Measurements from ENCODE around the gene UBR3.

DNA sequence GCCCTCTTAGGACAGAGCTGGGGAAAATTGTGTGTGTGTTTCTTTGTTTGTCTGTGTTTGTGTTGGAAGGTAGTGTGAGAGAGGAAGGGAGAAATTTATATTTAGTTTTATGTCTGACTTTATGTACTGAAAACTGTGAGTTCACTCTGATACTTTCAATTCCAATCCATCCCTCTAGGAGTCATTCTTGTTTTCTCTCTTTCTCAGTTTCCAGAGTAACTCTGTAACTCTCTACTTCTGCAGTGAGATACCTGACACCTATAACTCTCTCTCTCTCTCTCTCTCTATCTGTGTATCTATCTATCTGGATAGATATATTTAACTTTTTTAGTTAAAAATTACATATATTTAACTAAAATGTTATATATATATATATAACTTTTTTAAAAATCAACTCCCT is 128.7 kb downstream of the UBR3 start:
- TF ChIP-seq, protein P1, sequence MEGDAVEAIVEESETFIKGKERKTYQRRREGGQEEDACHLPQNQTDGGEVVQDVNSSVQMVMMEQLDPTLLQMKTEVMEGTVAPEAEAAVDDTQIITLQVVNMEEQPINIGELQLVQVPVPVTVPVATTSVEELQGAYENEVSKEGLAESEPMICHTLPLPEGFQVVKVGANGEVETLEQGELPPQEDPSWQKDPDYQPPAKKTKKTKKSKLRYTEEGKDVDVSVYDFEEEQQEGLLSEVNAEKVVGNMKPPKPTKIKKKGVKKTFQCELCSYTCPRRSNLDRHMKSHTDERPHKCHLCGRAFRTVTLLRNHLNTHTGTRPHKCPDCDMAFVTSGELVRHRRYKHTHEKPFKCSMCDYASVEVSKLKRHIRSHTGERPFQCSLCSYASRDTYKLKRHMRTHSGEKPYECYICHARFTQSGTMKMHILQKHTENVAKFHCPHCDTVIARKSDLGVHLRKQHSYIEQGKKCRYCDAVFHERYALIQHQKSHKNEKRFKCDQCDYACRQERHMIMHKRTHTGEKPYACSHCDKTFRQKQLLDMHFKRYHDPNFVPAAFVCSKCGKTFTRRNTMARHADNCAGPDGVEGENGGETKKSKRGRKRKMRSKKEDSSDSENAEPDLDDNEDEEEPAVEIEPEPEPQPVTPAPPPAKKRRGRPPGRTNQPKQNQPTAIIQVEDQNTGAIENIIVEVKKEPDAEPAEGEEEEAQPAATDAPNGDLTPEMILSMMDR (conservative IDR thresholded peaks at IDR 0.05; ENCODE audit: low read length): no peak
- TF ChIP-seq EZH2phosphoT487 (IDR thresholded peaks at IDR 0.05; ENCODE audit: borderline replicate concordance): no peak

All from Loucy (cell line).